ENCODE data around the gene NOS3. TPM values are rescaled to one million over a fixed set of nuclear protein-coding genes. Genes with fewer than 3 reads are reported as not detected.

The NOS3 gene
- total RNA-seq, 5 donors from 2014 or later (not counting 1 experiment from before 2014, with no cell fraction given) = 4.8 to 10.1 (median 5.0) TPM

DNA sequence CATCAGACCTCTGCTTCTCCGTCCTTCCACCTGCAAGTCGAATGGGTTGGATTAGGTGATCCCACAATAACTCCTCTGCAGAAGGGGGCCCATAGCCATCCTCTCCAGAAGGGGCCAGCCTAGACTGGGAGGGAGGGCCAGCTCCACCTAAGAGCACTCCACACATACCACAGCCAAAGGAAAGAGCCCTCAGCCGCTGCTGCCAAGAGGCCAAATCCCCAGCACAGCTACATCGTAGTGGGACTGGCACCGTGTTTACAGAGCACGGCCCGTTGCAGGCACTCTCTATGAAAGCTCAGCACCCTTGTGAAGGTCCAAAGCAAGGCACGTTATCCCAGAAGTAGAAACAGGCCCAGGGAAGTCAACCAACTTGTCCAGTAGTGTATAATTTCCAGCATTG lies 18.1 kb upstream of the NOS3 start:
- H3K27ac Mint-ChIP-seq = peak overlapping the region; percentile 88 to 91
- no peak overlapping the region for H3K4me3 ChIP-seq (ENCODE audit: control insufficient read depth in 1 of 2, extremely low read depth in 1 of 2, low read length in 1 of 2)
- H3K4me3 Mint-ChIP-seq = peak overlapping the region in 1 of 3 donors; percentile 84
- no peak for ATAC-seq (replicated peaks in 1 of 4)
- no peaks in the 10 kb centered on the region for H3K36me3 ChIP-seq (ENCODE audit: control insufficient read depth in 2 of 2, extremely low read depth in 1 of 2, insufficient read depth in 1 of 2, low read length in 1 of 2)
- H3K27me3 Mint-ChIP-seq = peaks cover 8 to 18% of the 10 kb centered on the region in 2 donors
- H3K27me3 ChIP-seq (replicated peaks in 1 of 2; ENCODE audit: control insufficient read depth in 2 of 2, extremely low read depth in 1 of 2, insufficient read depth in 2 of 2, low read length in 1 of 2) = peaks cover under 1 to 38% of the 10 kb centered on the region in 2 experiments
- CTCF ChIA-PET = interaction anchor here in 1 of 2 donors (1.3 kb wide), 1 partner anchor 10 kb away, joined by 3 read pairs; no protein-coding TSS in a partner anchor
- peak overlapping the region; percentile 69 for H3K27ac ChIP-seq (ENCODE audit: low read length)
- no peaks in the 10 kb centered on the region for H3K9me3 Mint-ChIP-seq
- POLR2A ChIA-PET = no interaction called here
- peaks cover 13 to 42% of the 10 kb centered on the region in 2 experiments for H3K4me1 ChIP-seq (ENCODE audit: control insufficient read depth in 1 of 2, extremely low read depth in 1 of 2, insufficient read depth in 2 of 2, low read length in 2 of 2)
- WGBS (ENCODE audit: insufficient coverage) = 89% methylated on average over 6 of the region's 8 CpGs
- no peaks in the 10 kb centered on the region for H3K9me3 ChIP-seq
- no peak for DNase-seq
- no peaks in the 10 kb centered on the region for H3K36me3 Mint-ChIP-seq
- peaks cover 41 to 60% (median 48%) of the 10 kb centered on the region in 3 donors for H3K4me1 Mint-ChIP-seq

GRCh38 chr7:150973571-150974451 lies 17.0 kb upstream of the NOS3 start:
- peak overlapping the region; percentile 88 to 91 for H3K27ac Mint-ChIP-seq
- CTCF ChIA-PET = interaction anchor here in 1 of 2 donors (0.9 to 1.3 kb wide), 3 partner anchors 10 to 44 kb away, joined by 3 to 4 read pairs (median 4); no protein-coding TSS in a partner anchor
- H3K4me3 Mint-ChIP-seq = peak overlapping the region; percentile 80 to 85 (median 84)
- ATAC-seq (replicated peaks in 1 of 4) = peak; percentile 40 to 51 (median 40)
- POLR2A ChIA-PET = interaction anchor here in 1 of 2 donors (0.5 kb wide), 1 partner anchor 45 kb away, joined by 3 read pairs; no protein-coding TSS in a partner anchor
- H3K27me3 Mint-ChIP-seq = peaks cover 12 to 24% of the 10 kb centered on the region in 2 donors
- H3K36me3 Mint-ChIP-seq = no peaks in the 10 kb centered on the region
- H3K27me3 ChIP-seq (replicated peaks in 1 of 2; ENCODE audit: control insufficient read depth in 2 of 2, extremely low read depth in 1 of 2, insufficient read depth in 2 of 2, low read length in 1 of 2) = peaks cover 0 to 41% of the 10 kb centered on the region in 2 experiments
- 39% methylated on average over 17 of the region's 27 CpGs for WGBS (ENCODE audit: insufficient coverage)
- peak overlapping the region in 1 of 2 donors; percentile 30 for H3K4me3 ChIP-seq (ENCODE audit: control insufficient read depth in 1 of 2, extremely low read depth in 1 of 2, low read length in 1 of 2)
- H3K36me3 ChIP-seq (ENCODE audit: control insufficient read depth in 2 of 2, extremely low read depth in 1 of 2, insufficient read depth in 1 of 2, low read length in 1 of 2) = no peaks in the 10 kb centered on the region
- no peaks in the 10 kb centered on the region for H3K9me3 ChIP-seq
- H3K27ac ChIP-seq (ENCODE audit: low read length) = peak overlapping the region; percentile 69
- no peaks in the 10 kb centered on the region for H3K9me3 Mint-ChIP-seq
- DNase-seq = peak in 32 of 35 experiments; percentile 22 to 63 (median 41)
- H3K4me1 ChIP-seq (ENCODE audit: control insufficient read depth in 1 of 2, extremely low read depth in 1 of 2, insufficient read depth in 2 of 2, low read length in 2 of 2) = peaks cover 15 to 45% of the 10 kb centered on the region in 2 experiments
- H3K4me1 Mint-ChIP-seq = peaks cover 42 to 57% (median 47%) of the 10 kb centered on the region in 3 donors

DNA sequence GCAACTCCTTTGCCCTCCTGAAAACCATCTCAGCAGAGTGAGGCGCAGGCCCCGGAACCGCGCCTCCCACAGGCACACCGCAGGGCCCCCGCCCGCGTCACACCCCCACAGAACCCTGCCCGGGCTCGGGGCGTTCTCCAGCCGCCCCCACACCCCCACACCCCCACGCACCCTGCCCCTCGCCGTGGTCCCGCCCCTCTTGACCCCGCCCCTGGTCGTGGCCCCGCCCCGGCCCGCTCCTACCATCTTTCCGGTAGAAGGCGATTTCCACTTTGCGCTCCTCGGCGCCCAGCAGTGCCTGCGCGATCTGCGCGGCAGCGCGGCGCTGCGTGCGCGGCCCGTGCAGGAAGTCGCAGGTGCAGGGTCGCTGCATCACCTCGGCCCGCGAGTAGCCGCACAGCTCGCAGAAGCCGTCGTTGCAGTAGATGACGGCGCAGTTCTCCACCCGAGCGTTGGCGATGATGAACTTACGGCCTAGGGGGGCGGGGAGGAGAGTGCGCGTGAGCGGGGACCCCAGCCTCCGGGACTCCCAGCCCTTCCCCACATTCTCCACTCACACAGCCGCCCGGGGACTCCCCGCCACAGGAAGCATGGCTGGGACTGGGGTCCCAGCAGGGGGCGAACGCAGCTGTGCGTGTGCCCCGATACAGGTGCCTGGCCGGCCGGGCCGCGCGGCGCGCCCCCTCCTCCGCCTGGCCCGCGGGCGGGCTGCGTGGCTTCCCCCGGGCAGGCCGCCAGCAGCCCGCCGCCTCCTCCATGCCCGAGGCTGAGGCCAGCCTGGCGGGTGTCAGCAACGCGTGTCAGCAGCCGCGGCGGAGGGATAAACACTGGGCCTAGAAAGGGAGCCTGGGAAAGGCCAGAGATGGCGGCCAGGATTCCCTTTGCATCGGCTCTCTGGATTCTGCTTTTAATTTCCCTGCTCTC lies 16.1 kb upstream of the NOS3 start:
- H3K9me3 Mint-ChIP-seq = no peaks in the 10 kb centered on the region
- peak overlapping the region; percentile 69 for H3K27ac ChIP-seq (ENCODE audit: low read length)
- H3K4me1 ChIP-seq (ENCODE audit: control insufficient read depth in 1 of 2, extremely low read depth in 1 of 2, insufficient read depth in 2 of 2, low read length in 2 of 2) = peaks cover 15 to 54% of the 10 kb centered on the region in 2 experiments
- H3K36me3 Mint-ChIP-seq = no peaks in the 10 kb centered on the region
- H3K27me3 ChIP-seq (replicated peaks in 1 of 2; ENCODE audit: control insufficient read depth in 2 of 2, extremely low read depth in 1 of 2, insufficient read depth in 2 of 2, low read length in 1 of 2) = peaks cover 0 to 43% of the 10 kb centered on the region in 2 experiments
- DNase-seq = peak; percentile 63 to 89 (median 78)
- H3K27me3 Mint-ChIP-seq = peaks cover 13 to 28% of the 10 kb centered on the region in 2 donors
- POLR2A ChIA-PET = no interaction called here
- peak overlapping the region; percentile 88 to 92 for H3K27ac Mint-ChIP-seq
- 1% methylated on average over 68 of the region's 89 CpGs for WGBS (ENCODE audit: insufficient coverage)
- CTCF ChIA-PET = interaction anchor here (0.9 to 1.2 kb wide), 3 partner anchors 9 to 44 kb away, joined by 4 to 5 read pairs (median 4); no protein-coding TSS in a partner anchor
- H3K36me3 ChIP-seq (ENCODE audit: control insufficient read depth in 2 of 2, extremely low read depth in 1 of 2, insufficient read depth in 1 of 2, low read length in 1 of 2) = no peaks in the 10 kb centered on the region
- no peaks in the 10 kb centered on the region for H3K9me3 ChIP-seq
- ATAC-seq (replicated peaks in 1 of 4) = peak; percentile 76 to 83 (median 80)
- peak overlapping the region; percentile 52 to 65 for H3K4me3 ChIP-seq (ENCODE audit: control insufficient read depth in 1 of 2, extremely low read depth in 1 of 2, low read length in 1 of 2)
- H3K4me3 Mint-ChIP-seq = peak overlapping the region; percentile 80 to 85 (median 84)
- peaks cover 41 to 56% (median 43%) of the 10 kb centered on the region in 3 donors for H3K4me1 Mint-ChIP-seq

DNA sequence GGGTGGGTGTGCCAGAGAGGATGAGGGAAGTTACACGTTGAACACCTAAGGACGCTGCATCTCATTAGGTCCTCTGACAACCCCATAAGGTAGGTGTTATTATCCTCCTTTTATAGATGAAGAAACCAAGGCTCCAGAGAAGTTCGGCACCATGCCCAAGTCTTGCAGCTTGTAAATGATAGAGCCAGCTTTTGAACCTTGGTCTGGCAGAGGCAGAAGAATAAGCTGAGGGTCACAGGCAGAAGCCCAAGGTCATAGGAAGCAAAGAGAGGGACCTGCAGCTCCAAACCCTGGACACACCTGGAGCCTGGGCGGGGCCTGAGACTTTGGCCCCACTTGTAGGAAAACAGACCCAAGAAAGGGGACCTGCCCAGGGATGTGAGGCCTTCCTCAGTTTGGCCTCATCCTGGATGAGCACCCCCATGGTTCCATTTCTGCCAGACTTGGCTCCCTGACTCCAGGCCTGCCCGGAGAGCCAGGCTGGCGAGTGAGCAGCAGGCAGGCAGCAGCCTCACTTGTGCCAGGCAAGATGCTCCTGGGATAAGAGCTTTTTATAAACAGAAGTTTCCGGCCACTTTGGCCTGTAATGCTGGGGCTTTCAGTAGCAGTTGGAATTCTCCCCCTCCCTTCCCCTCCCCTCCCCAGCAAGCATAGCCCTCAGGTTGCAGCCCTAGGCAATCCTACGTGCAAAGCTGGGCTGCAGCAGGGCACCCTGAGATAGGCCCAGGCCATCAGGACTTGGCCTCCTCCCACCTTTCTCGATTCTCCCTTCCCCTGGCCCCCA lies 15.1 kb upstream of the NOS3 start:
- no peak for ATAC-seq (replicated peaks in 1 of 4)
- Mint-ChIP-seq H3K27ac (peak overlapping the region; percentile 72 to 80), H3K36me3 (no peaks in the 10 kb centered on the region), H3K9me3 (no peaks in the 10 kb centered on the region), H3K4me3 (peak overlapping the region; percentile 68 to 84 (median 76)), H3K27me3 (peaks cover 14 to 35% of the 10 kb centered on the region in 2 donors), H3K4me1 (peaks cover 42 to 51% (median 43%) of the 10 kb centered on the region in 3 donors)
- Histone ChIP-seq H3K4me3 (ENCODE audit: control insufficient read depth in 1 of 2, extremely low read depth in 1 of 2, low read length in 1 of 2) (peak overlapping the region; percentile 49 to 65), H3K27ac (ENCODE audit: low read length) (peak overlapping the region; percentile 68), H3K27me3 (replicated peaks in 1 of 2; ENCODE audit: control insufficient read depth in 2 of 2, extremely low read depth in 1 of 2, insufficient read depth in 2 of 2, low read length in 1 of 2) (peaks cover 0 to 51% of the 10 kb centered on the region in 2 experiments), H3K9me3 (no peaks in the 10 kb centered on the region), H3K4me1 (ENCODE audit: control insufficient read depth in 1 of 2, extremely low read depth in 1 of 2, insufficient read depth in 2 of 2, low read length in 2 of 2) (peaks cover 15 to 54% of the 10 kb centered on the region in 2 experiments), H3K36me3 (ENCODE audit: control insufficient read depth in 2 of 2, extremely low read depth in 1 of 2, insufficient read depth in 1 of 2, low read length in 1 of 2) (no peaks in the 10 kb centered on the region)
- ChIA-PET CTCF (interaction anchor here (0.5 to 1.2 kb wide), 5 partner anchors 9 to 607 kb away, joined by 3 to 6 read pairs (median 5); partner anchors contain the start of gene REPIN1 (in 1 of the 2)), POLR2A (interaction anchor here in 1 of 2 donors (0.5 kb wide), 1 partner anchor 907 kb away, joined by 3 read pairs; no protein-coding TSS in a partner anchor)
- no peak for DNase-seq
- 100% methylated on average over 6 of the region's 9 CpGs for WGBS (ENCODE audit: insufficient coverage)

DNA sequence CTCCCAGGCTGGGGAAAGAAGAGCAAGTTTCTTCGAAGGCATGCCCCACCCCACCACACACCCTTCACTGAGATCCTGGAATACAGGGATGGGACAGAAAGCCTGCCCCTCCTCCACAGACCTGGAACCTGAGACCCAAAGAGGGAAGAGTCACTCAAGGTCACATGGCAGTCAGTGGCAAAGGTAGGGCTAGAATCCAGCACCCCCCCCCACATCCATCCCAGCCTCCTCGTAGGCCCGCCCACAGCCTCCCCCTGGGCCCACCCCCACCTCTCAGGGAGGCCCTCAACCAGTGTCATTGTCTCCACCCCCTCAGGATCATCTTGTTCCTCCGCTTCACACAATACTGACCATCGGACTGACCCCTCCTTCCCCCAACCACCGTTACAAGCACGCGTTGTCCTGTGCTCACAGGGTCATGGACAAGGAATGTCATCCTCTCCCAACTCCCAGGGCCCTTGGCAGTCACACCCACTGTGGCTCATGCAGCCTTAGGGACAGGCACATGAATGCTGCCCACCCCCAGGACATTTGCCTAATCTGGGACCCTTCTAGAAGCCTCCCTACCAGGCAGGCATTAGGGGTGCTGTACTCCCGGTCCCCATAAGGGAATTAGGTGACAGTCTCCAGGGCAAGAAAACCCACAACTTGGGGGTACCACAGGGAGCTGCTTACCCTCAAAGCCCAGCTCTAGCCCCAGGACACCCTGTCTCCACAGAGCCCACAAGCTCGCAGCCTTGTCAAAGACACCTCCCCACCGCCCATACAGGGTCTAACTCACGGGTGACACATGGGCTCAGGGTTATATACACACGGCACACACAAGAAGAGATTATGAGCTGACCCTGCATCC lies 14.1 kb upstream of the NOS3 start:
- peaks cover 15 to 54% of the 10 kb centered on the region in 2 experiments for H3K4me1 ChIP-seq (ENCODE audit: control insufficient read depth in 1 of 2, extremely low read depth in 1 of 2, insufficient read depth in 2 of 2, low read length in 2 of 2)
- Mint-ChIP-seq H3K4me3 (peak overlapping the region; percentile 66 to 84 (median 81)), H3K36me3 (no peaks in the 10 kb centered on the region), H3K27ac (peak overlapping the region; percentile 34 to 65), H3K9me3 (no peaks in the 10 kb centered on the region), H3K27me3 (peaks cover 24 to 45% of the 10 kb centered on the region in 2 donors), H3K4me1 (peaks cover 42 to 46% (median 43%) of the 10 kb centered on the region in 3 donors)
- CTCF ChIA-PET = interaction anchor here (0.5 to 0.8 kb wide), 3 partner anchors 9 to 82 kb away, joined by 3 to 5 read pairs (median 4); no protein-coding TSS in a partner anchor
- 70% methylated on average over 10 of the region's 13 CpGs for WGBS (ENCODE audit: insufficient coverage)
- H3K27me3 ChIP-seq (replicated peaks in 1 of 2; ENCODE audit: control insufficient read depth in 2 of 2, extremely low read depth in 1 of 2, insufficient read depth in 2 of 2, low read length in 1 of 2) = peaks cover 0 to 59% of the 10 kb centered on the region in 2 experiments
- H3K27ac ChIP-seq (ENCODE audit: low read length) = no peak overlapping the region
- no peak for DNase-seq
- H3K4me3 ChIP-seq (ENCODE audit: control insufficient read depth in 1 of 2, extremely low read depth in 1 of 2, low read length in 1 of 2) = no peak overlapping the region
- ATAC-seq (replicated peaks in 1 of 4) = no peak
- H3K9me3 ChIP-seq = no peaks in the 10 kb centered on the region
- no peaks in the 10 kb centered on the region for H3K36me3 ChIP-seq (ENCODE audit: control insufficient read depth in 2 of 2, extremely low read depth in 1 of 2, insufficient read depth in 1 of 2, low read length in 1 of 2)
- POLR2A ChIA-PET = no interaction called here

Data from T-cell (primary cell).